Measurements from ENCODE around the gene FKBP1A.

DNA sequence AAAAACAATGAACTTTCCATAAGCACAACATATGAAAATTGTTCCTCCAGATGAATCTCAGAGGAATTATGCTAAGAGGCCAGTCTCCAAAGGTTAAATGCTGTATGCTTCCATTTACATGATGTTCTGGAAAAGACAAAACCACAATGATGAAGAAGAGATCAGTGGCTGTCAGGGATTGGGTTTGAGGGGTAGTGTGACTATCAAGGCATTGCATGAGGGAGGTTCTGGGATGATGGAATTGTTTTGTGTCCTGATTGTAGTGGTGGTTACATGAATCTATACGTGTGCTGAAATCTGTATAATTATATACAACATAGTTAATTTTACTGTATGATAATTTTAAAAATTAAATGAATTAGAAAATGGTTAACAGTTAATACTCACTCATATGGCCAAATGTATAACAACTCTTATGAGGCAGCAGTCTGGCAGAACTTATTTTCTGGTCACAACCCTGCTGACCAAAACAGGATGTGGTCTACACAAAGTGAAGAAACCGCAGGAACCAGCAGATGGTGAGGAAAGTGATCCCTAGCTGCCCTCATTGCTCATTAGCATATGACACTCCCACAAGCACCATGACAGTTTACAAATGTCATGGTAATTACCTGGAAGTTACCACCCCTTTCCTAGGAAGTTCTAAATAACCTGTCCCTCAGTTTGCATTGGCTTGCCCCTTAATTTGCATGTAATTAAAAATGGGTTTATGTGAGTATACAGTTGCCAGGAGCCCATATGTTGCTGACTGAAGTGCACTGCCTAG lies 41.9 kb upstream of the FKBP1A start:
- TF ChIP-seq POLR2A (IDR thresholded peaks at IDR 0.05), result no peak
- TF ChIP-seq, protein P1, sequence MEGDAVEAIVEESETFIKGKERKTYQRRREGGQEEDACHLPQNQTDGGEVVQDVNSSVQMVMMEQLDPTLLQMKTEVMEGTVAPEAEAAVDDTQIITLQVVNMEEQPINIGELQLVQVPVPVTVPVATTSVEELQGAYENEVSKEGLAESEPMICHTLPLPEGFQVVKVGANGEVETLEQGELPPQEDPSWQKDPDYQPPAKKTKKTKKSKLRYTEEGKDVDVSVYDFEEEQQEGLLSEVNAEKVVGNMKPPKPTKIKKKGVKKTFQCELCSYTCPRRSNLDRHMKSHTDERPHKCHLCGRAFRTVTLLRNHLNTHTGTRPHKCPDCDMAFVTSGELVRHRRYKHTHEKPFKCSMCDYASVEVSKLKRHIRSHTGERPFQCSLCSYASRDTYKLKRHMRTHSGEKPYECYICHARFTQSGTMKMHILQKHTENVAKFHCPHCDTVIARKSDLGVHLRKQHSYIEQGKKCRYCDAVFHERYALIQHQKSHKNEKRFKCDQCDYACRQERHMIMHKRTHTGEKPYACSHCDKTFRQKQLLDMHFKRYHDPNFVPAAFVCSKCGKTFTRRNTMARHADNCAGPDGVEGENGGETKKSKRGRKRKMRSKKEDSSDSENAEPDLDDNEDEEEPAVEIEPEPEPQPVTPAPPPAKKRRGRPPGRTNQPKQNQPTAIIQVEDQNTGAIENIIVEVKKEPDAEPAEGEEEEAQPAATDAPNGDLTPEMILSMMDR (IDR thresholded peaks at IDR 0.05), result no peak
